K562 (cell line): ENCODE measurements around the gene ADAM22. TPM values are rescaled to one million over a fixed set of nuclear protein-coding genes. Genes with fewer than 3 reads are reported as not detected.

ENCODE experiments used
- ATAC-seq: fragments of 200-7000 bp; cut with Tn5 transposase; 3 replicates; pipeline ENCODE4 v1.9.1; 2020; ENCODE audit warnings: moderate library complexity
- BruUV-seq: library from RNA; stranded (reverse); fragments of 400-500 nt; replicated peaks from 2 replicates; lab custom pipeline; 2021; lab: Mats Ljungman, UMichigan
- CTCF ChIA-PET: fragments of 300-600 bp; formaldehyde crosslinking; extraction: SDS; loops from one replicate; lab custom pipeline; 2021; ENCODE audit warnings: low intra/inter-chr PET ratio; lab: Yijun Ruan, JAX
- POLR2A ChIA-PET: fragments of 300-600, 350-650 bp; sonication (Branson Sonifier 250); formaldehyde crosslinking; extraction: SDS; loops from one replicate; lab custom pipeline; 2021; ENCODE audit warnings: antibody characterized with exemption, inconsistent platforms; lab: Yijun Ruan, JAX
- DNase-seq, 4 experiments: peaks; one replicate each; pipeline versions ENCODE4 v3.0.0 to v3.0.0-alpha.2; 2011 to 2018; ENCODE audit warnings: low spot score in 3 of 4, mixed read lengths in 3 of 4; ENCODE audit errors: extremely low read depth in 1 of 4
- FAIRE-seq: peaks from 2 replicates; lab custom pipeline; 2011; peaks lifted over from hg19 to GRCh38; lab: Jason Lieb, UNC
- H2AFZ ChIP-seq: 2 replicates; pipeline ENCODE4 v1.6.0; 2011; ENCODE audit warnings: low read depth, low read length, control low read depth, inconsistent platforms
- H3K27ac ChIP-seq: fragments of 200-600 bp; 3 replicates; pipeline ENCODE4 v1.8.0; 2011; ENCODE audit warnings: low read depth, mild to moderate bottlenecking, control low read depth, inconsistent platforms, low read length, moderate library complexity, mixed read lengths; ENCODE audit errors: extremely low read depth
- H3K27me3 ChIP-seq, 2 experiments: fragments of 300-600 bp in 1 of 2; 2 replicates in 1 of 2; 3 replicates in 1 of 2; pipeline versions ENCODE4 v1.6.0 to v1.8.0; 2011; ENCODE audit warnings: inconsistent platforms in 2 of 2, low read length in 2 of 2, mild to moderate bottlenecking in 1 of 2, mixed read lengths in 1 of 2, moderate library complexity in 1 of 2; ENCODE audit not compliant: control insufficient read depth in 2 of 2, insufficient read depth in 2 of 2
- H3K36me3 ChIP-seq: fragments of 300-600 bp; 3 replicates; pipeline ENCODE4 v1.8.0; 2011; ENCODE audit warnings: mild to moderate bottlenecking, low read length, inconsistent platforms; ENCODE audit not compliant: control insufficient read depth, insufficient read depth
- H3K4me1 ChIP-seq, 2 experiments: fragments of 200-600 bp in 1 of 2; replicated peaks in 1 of 2; 2 replicates in 1 of 2; 3 replicates in 1 of 2; pipeline versions ENCODE4 v1.5.1 to v1.8.0; 2011; ENCODE audit warnings: inconsistent platforms in 2 of 2, low read length in 2 of 2, mild to moderate bottlenecking in 1 of 2, mixed read lengths in 1 of 2, moderate library complexity in 1 of 2; ENCODE audit not compliant: control insufficient read depth in 2 of 2, insufficient read depth in 2 of 2
- H3K4me2 ChIP-seq: 2 replicates; pipeline ENCODE4 v1.6.1; 2011; ENCODE audit warnings: low read length, control low read depth, inconsistent platforms, mixed read lengths; ENCODE audit not compliant: insufficient read depth
- H3K4me3 ChIP-seq: fragments of 200-600 bp; sonication (generic), shearing (Covaris generic); 2 replicates; pipeline ENCODE4 v1.5.1; 2016; ENCODE audit warnings: control low read depth, inconsistent platforms
- H3K79me2 ChIP-seq: fragments of 200-600 bp; 3 replicates; pipeline ENCODE4 v1.8.0; 2011; ENCODE audit warnings: low read length, inconsistent platforms; ENCODE audit not compliant: control insufficient read depth, insufficient read depth
- H3K9ac ChIP-seq, 2 experiments: 2 replicates each; pipeline versions ENCODE4 v1.6.0 to v1.6.1; 2011; ENCODE audit warnings: low read depth in 2 of 2, low read length in 2 of 2, control low read depth in 1 of 2, inconsistent platforms in 1 of 2, mild to moderate bottlenecking in 1 of 2, mixed read lengths in 1 of 2; ENCODE audit not compliant: insufficient read depth in 1 of 2
- H3K9me1 ChIP-seq: one replicate; pipeline ENCODE4 v1.6.0; 2011; ENCODE audit warnings: inconsistent platforms, mild to moderate bottlenecking, low read length, moderate library complexity; ENCODE audit not compliant: control insufficient read depth, insufficient read depth
- H3K9me3 ChIP-seq: replicated peaks from 2 replicates; pipeline ENCODE4 v1.5.1; 2011; ENCODE audit warnings: low read depth, low read length, inconsistent platforms; ENCODE audit not compliant: control insufficient read depth, insufficient read depth
- H4K20me1 ChIP-seq: replicated peaks from 2 replicates; pipeline ENCODE4 v1.6.1; 2011; ENCODE audit warnings: low read length, inconsistent platforms, mixed read lengths; ENCODE audit not compliant: control insufficient read depth, insufficient read depth
- ATF7 ChIP-seq: fragments of 450-650 bp; IDR thresholded peaks from 2 replicates; pipeline ENCODE4 v1.7.1; 2014; ENCODE audit warnings: mild to moderate bottlenecking, moderate library complexity
- CREM ChIP-seq: IDR thresholded peaks from 2 replicates; pipeline ENCODE4 v1.6.1; 2014; ENCODE audit warnings: antibody characterized with exemption, low read depth
- CTBP1 ChIP-seq: fragments of 450-650 bp; IDR thresholded peaks from 2 replicates; pipeline ENCODE4 v1.6.1; 2016; ENCODE audit warnings: borderline replicate concordance
- E2F6 ChIP-seq, 2 experiments: IDR thresholded peaks; 2 replicates each; pipeline ENCODE4 v1.6.1; 2011; ENCODE audit warnings: borderline replicate concordance in 1 of 2, control low read depth in 1 of 2, low read depth in 1 of 2, low read length in 1 of 2, mild to moderate bottlenecking in 1 of 2, mixed read lengths in 1 of 2, moderate library complexity in 1 of 2; ENCODE audit not compliant: insufficient read depth in 1 of 2, insufficient read length in 1 of 2, poor library complexity in 1 of 2, severe bottlenecking in 1 of 2; ENCODE audit errors: extremely low read depth in 1 of 2
- HIVEP1 ChIP-seq: fragments of 250-450 bp; sonication (Bioruptor Pico); IDR thresholded peaks from 2 replicates; pipeline ENCODE4 v1.4.0; 2020; ENCODE audit warnings: mild to moderate bottlenecking
- JUND ChIP-seq, 2 experiments: IDR thresholded peaks; 2 replicates in 1 of 2; 3 replicates in 1 of 2; pipeline ENCODE4 v1.6.1; 2011; ENCODE audit warnings: borderline replicate concordance in 2 of 2, low read depth in 2 of 2, low read length in 2 of 2, improper control_type of control experiment in 1 of 2, missing biosample characterization in 1 of 2, missing genetic modification characterization in 1 of 2, missing genetic modification reagents in 1 of 2
- KDM1A ChIP-seq, 2 experiments: fragments of 450-650 bp; IDR thresholded peaks; 2 replicates each; pipeline ENCODE4 v1.6.1; 2016; ENCODE audit warnings: mild to moderate bottlenecking in 2 of 2
- NKRF ChIP-seq: fragments of 450-650 bp; IDR thresholded peaks from 2 replicates; pipeline ENCODE4 v1.6.1; 2016; ENCODE audit warnings: borderline replicate concordance
- POLR3G ChIP-seq: IDR thresholded peaks from 2 replicates; pipeline ENCODE4 v1.6.1; 2011; ENCODE audit not compliant: insufficient read length, insufficient replicate concordance; ENCODE audit errors: extremely low read depth
- RCOR1 ChIP-seq, 2 experiments: IDR thresholded peaks; 2 replicates each; pipeline ENCODE4 v1.6.1; 2012; ENCODE audit warnings: low read depth in 2 of 2, low read length in 2 of 2, borderline replicate concordance in 1 of 2, improper control_type of control experiment in 1 of 2
- RFX1 ChIP-seq: fragments of 450-650 bp; IDR thresholded peaks from 2 replicates; pipeline ENCODE4 v1.6.1; 2016; ENCODE audit warnings: mild to moderate bottlenecking, moderate library complexity
- SRSF3 ChIP-seq: fragments of 200-400 bp; formaldehyde crosslinking; IDR thresholded peaks from 2 replicates; pipeline ENCODE4 v1.6.1; 2016; ENCODE audit warnings: mild to moderate bottlenecking, low read length, moderate library complexity; ENCODE audit not compliant: insufficient read depth
- TAF1 ChIP-seq: IDR thresholded peaks from 2 replicates; pipeline ENCODE4 v1.6.1; 2011; ENCODE audit warnings: mild to moderate bottlenecking, low read length, moderate library complexity; ENCODE audit not compliant: insufficient read depth, control insufficient read depth, severe bottlenecking; ENCODE audit errors: extremely low read depth
- TRIM24 ChIP-seq, 2 experiments: fragments of 450-650 bp; IDR thresholded peaks; 2 replicates each; pipeline ENCODE4 v1.6.1; 2016
- ZEB2 ChIP-seq: fragments of 450-650 bp; IDR thresholded peaks from 2 replicates; pipeline ENCODE4 v1.6.1; 2016
- ZNF23 ChIP-seq: fragments of 250-450 bp; sonication (Bioruptor Pico); IDR thresholded peaks from 2 replicates; pipeline ENCODE4 v1.4.0; 2020; ENCODE audit warnings: mild to moderate bottlenecking
- ZNF445 ChIP-seq: fragments of 250-450 bp; sonication (Bioruptor Pico); IDR thresholded peaks from 2 replicates; pipeline ENCODE4 v1.4.0; 2020; ENCODE audit warnings: low read depth, mild to moderate bottlenecking, moderate library complexity
- ZNF780A ChIP-seq: fragments of 250-450 bp; sonication (Bioruptor Pico); IDR thresholded peaks from 2 replicates; pipeline ENCODE4 v1.5.0; 2021; ENCODE audit warnings: mild to moderate bottlenecking
- ZNF785 ChIP-seq: fragments of 250-450 bp; sonication (Bioruptor Pico); IDR thresholded peaks from 2 replicates; pipeline ENCODE4 v1.4.0; 2020; ENCODE audit warnings: mild to moderate bottlenecking
- WGBS: fragments of 100-300 bp; shearing (Covaris generic); methylation state at CpG from one replicate; pipeline ENCODE4 v1.1.6; 2016; ENCODE audit warnings: low coverage, mixed read lengths; ENCODE audit not compliant: insufficient coverage; ENCODE audit errors: missing lambda C conversion rate; 5-methylcytosine and 5-hydroxymethylcytosine counted together
- in situ Hi-C: fragments of 300-500 bp; cut with MboI; formaldehyde crosslinking; loops from 4 replicates; pipeline ENCODE4 v1.15.0; 2018; ENCODE audit warnings: inconsistent platforms, mixed read lengths
- intact Hi-C: fragments of 100-400 bp; cut with micrococcal nuclease; formaldehyde crosslinking; loops from 2 replicates; pipeline ENCODE4 v1.14.2; 2022
- polyA plus RNA-seq, 8 experiments: library from polyadenylated mRNA; depleted of rRNA in 4 of 8; stranded (reverse) in 5 of 8; unstranded in 3 of 8; fragments of >200 nt; fragmentation: Nextera tagmentation in 2 of 8; fragmentation: Illumina TruSeq in 1 of 8; extraction: Ambion mirVana in 2 of 8; extraction: Trizol in 1 of 8; gene quantifications; 2 replicates each; pipeline versions ENCODE4 v1.2.1 to v1.2.3, GENCODE V29; 2011 to 2014; ENCODE audit warnings: inconsistent platforms in 1 of 8, missing spikeins in 1 of 8
- total RNA-seq, 7 experiments: library from RNA; depleted of rRNA in 6 of 7; stranded (reverse); fragments of >200 nt in 6 of 7; fragmentation: Illumina TruSeq in 2 of 7; extraction: Trizol in 2 of 7; gene quantifications; 2 replicates each; pipeline versions ENCODE4 v1.2.1 to v1.2.3, GENCODE V29; 2011 to 2021; ENCODE audit warnings: low replicate concordance in 1 of 7

Gene ADAM22
- total and polyA plus RNA-seq, 9 of the 15 experiments (the other 6 are each of a cell fraction or from before 2014, with no cell fraction given): 0.01 to 0.58 (median 0.18) TPM

GRCh38 chr7:88218836-88219605 is 285.0 kb downstream of the ADAM22 start:
- H3K4me1 ChIP-seq: peaks cover 0 to 17% of the 10 kb centered on the region in 2 experiments; a peak in 3 of 5 replicates
- H3K9me1 ChIP-seq: no peaks in the 10 kb centered on the region
- peak overlapping the region; percentile 87 to 89 for H3K9ac ChIP-seq
- no peaks in the 10 kb centered on the region for H3K9me3 ChIP-seq
- H3K79me2 ChIP-seq: peaks cover 28% of the 10 kb centered on the region
- POLR2A ChIA-PET: interaction anchor here (0.6 to 1.3 kb wide), 3 partner anchors 10 to 325 kb away, joined by 3 to 6 read pairs (median 3); no protein-coding TSS in a partner anchor
- ATAC-seq (peak; percentile 62), FAIRE-seq (no peak), DNase-seq (peak; percentile 38 to 55 (median 45))
- H4K20me1 ChIP-seq: no peaks in the 10 kb centered on the region
- H2AFZ ChIP-seq: peak overlapping the region; percentile 90
- peak overlapping the region; percentile 94 for H3K27ac ChIP-seq
- WGBS: 1% methylated on average over 27 of the region's 27 CpGs
- CTCF ChIA-PET: interaction anchor here (0.6 kb wide), 1 partner anchor 18 kb away, joined by 5 read pairs; no protein-coding TSS in a partner anchor
- in situ Hi-C loops: no loop called here
- H3K27me3 ChIP-seq: no peaks in the 10 kb centered on the region
- peaks cover 36% of the 10 kb centered on the region for H3K36me3 ChIP-seq
- H3K4me2 ChIP-seq: peak overlapping the region; percentile 82
- TSS peak; percentile 64 for BruUV-seq
- intact Hi-C loops: loop anchor here (5.0 to 10.0 kb wide), 2 partner anchors 344 to 463 kb away; partner anchors contain the start of genes DBF4 and SLC25A40
- H3K4me3 ChIP-seq: peak overlapping the region; percentile 89
- TF ChIP-seq ZNF785 (CRISPR knock-in tag) (no peak), E2F6 (IDR thresholded peaks at IDR 0.05; ENCODE audit: borderline replicate concordance in 1 of 2, extremely low read depth in 1 of 2, insufficient read depth in 1 of 2, insufficient read length in 1 of 2, low read depth in 1 of 2, low read length in 1 of 2, poor library complexity in 1 of 2, severe bottlenecking in 1 of 2) (no peak), NKRF (no peak), ZNF445 (CRISPR knock-in tag) (no peak), KDM1A (IDR thresholded peaks at IDR 0.05) (peak; percentile 35 to 47; a peak in 2 of 4 replicates), CREM (peak; percentile 64), POLR3G (no peak), RCOR1 (IDR thresholded peaks at IDR 0.05; ENCODE audit: borderline replicate concordance in 1 of 2, low read depth in 2 of 2, low read length in 2 of 2) (peak in 1 of 2 experiments; percentile 67; a peak in 2 of 4 replicates), ZNF780A (CRISPR knock-in tag) (no peak), TAF1 (peak; percentile 14), ZNF23 (CRISPR knock-in tag) (no peak), SRSF3 (no peak), TRIM24 (IDR thresholded peaks at IDR 0.05) (no peak), CTBP1 (no peak), ZEB2 (no peak), RFX1 (peak; percentile 89), JUND (IDR thresholded peaks at IDR 0.05; ENCODE audit: borderline replicate concordance, low read depth, low read length) (0 out of 2 replicates have a peak, but pooled peaks have one; percentile 11), JUND (tag; IDR thresholded peaks at IDR 0.05; ENCODE audit: borderline replicate concordance, low read depth, low read length) (no peak), HIVEP1 (CRISPR knock-in tag) (no peak), ATF7 (0 out of 2 replicates have a peak, but pooled peaks have one; percentile 10)
